GM06990 (cell line): ENCODE results near the gene WLS.

ENCODE experiments used
- DNase-seq: peaks from one replicate; pipeline ENCODE4 v3.0.0-alpha.2; 2011; ENCODE audit not compliant: insufficient read length; ENCODE audit errors: extremely low read depth
- H3K27me3 ChIP-seq: replicated peaks from 2 replicates; pipeline ENCODE4 v1.6.0; 2011; ENCODE audit warnings: low read length; ENCODE audit not compliant: control insufficient read depth, insufficient read depth
- H3K36me3 ChIP-seq: 2 replicates; pipeline ENCODE4 v1.5.1; 2011; ENCODE audit warnings: low read length; ENCODE audit not compliant: control insufficient read depth, insufficient read depth
- H3K4me3 ChIP-seq: replicated peaks from 2 replicates; pipeline ENCODE4 v1.5.1; 2011; ENCODE audit warnings: low read depth, mild to moderate bottlenecking, control low read depth, low read length
- CTCF ChIP-seq: IDR thresholded peaks from 2 replicates; pipeline ENCODE4 v1.5.1; 2011; ENCODE audit warnings: low read length, control low read depth, mild to moderate bottlenecking, inconsistent platforms; ENCODE audit not compliant: insufficient read depth, poor library complexity, severe bottlenecking

Gene WLS

GRCh38 chr1:68128157-68128556 is 104.2 kb downstream of the WLS start:
- no peaks in the 10 kb centered on the region for H3K36me3 ChIP-seq
- DNase-seq = no peak
- no peak overlapping the region for H3K4me3 ChIP-seq
- no peaks in the 10 kb centered on the region; the same call in none of the 2 replicates for H3K27me3 ChIP-seq
- TF ChIP-seq CTCF = no peak

GRCh38 chr1:68121536-68121935 is 110.8 kb downstream of the WLS start:
- TF ChIP-seq CTCF = no peak
- DNase-seq = no peak
- H3K4me3 ChIP-seq = no peak overlapping the region
- no peaks in the 10 kb centered on the region for H3K36me3 ChIP-seq
- H3K27me3 ChIP-seq = no peaks in the 10 kb centered on the region

GRCh38 chr1:68120136-68120791 is 112.1 kb downstream of the WLS start:
- Histone ChIP-seq H3K36me3 (no peaks in the 10 kb centered on the region), H3K27me3 (no peaks in the 10 kb centered on the region), H3K4me3 (no peak overlapping the region)
- TF ChIP-seq CTCF = peak; percentile 77
- peak; percentile 4 for DNase-seq

GRCh38 chr1:68119445-68119844 is 112.9 kb downstream of the WLS start:
- DNase-seq = no peak
- Histone ChIP-seq H3K36me3 (no peaks in the 10 kb centered on the region), H3K4me3 (no peak overlapping the region), H3K27me3 (no peaks in the 10 kb centered on the region)
- no peak for TF ChIP-seq CTCF

- Histone ChIP-seq H3K4me3 (no peak overlapping the region), H3K36me3 (no peaks in the 10 kb centered on the region), H3K27me3 (no peaks in the 10 kb centered on the region)
- no peak for TF ChIP-seq CTCF
- DNase-seq = no peak
Observed at GRCh38 chr1:68117416-68117815, 114.9 kb downstream of the WLS start.
